Vagina (tissue), 2 donors: ENCODE data around the gene RGS6. TPM values are rescaled to one million over a fixed set of nuclear protein-coding genes. Genes with fewer than 3 reads are reported as not detected.

Source experiments
- DNase-seq, 2 donors: peaks; one replicate each; pipeline ENCODE4 v3.0.0-alpha.2; 2017; ENCODE audit errors: extremely low spot score in 2 of 2
- H3K27ac ChIP-seq: fragments of 200-600 bp; sonication (generic); one replicate; pipeline ENCODE4 v1.5.1; 2019
- H3K27me3 ChIP-seq: fragments of 200-600 bp; sonication (generic); one replicate; pipeline ENCODE4 v1.5.1; 2019
- H3K36me3 ChIP-seq, 2 donors: fragments of 200-600 bp; sonication (generic); one replicate each; pipeline ENCODE4 v1.5.1; 2017 to 2019
- H3K4me1 ChIP-seq: fragments of 200-600 bp; sonication (generic); one replicate; pipeline ENCODE4 v1.5.1; 2019
- H3K4me3 ChIP-seq, 2 donors: fragments of 200-600 bp; sonication (generic); 1 replicate in 1 of 2; 2 replicates in 1 of 2; pipeline ENCODE4 v1.5.1; 2016 to 2019
- H3K9me3 ChIP-seq: fragments of 200-600 bp; sonication (generic); one replicate; pipeline ENCODE4 v1.5.1; 2019
- CTCF ChIP-seq, 3 experiments: fragments of 450-650 bp in 2 of 3; fragments of 200-600 bp in 1 of 3; sonication (generic) in 1 of 3; IDR thresholded peaks; one replicate each; pipeline ENCODE4 v1.5.1; 2017 to 2019; ENCODE audit warnings: antibody characterized with exemption in 3 of 3, mild to moderate bottlenecking in 2 of 3, moderate library complexity in 2 of 3
- POLR2A ChIP-seq, 2 donors: fragments of 450-650 bp; IDR thresholded peaks; one replicate each; pipeline ENCODE4 v1.6.1; 2017; ENCODE audit warnings: antibody characterized with exemption in 2 of 2, mild to moderate bottlenecking in 2 of 2, moderate library complexity in 2 of 2
- POLR2AphosphoS5 ChIP-seq, 2 donors: sonication (generic); formaldehyde crosslinking; IDR thresholded peaks; one replicate each; pipeline ENCODE4 v1.9.0; 2017; ENCODE audit warnings: antibody characterized with exemption in 2 of 2, mild to moderate bottlenecking in 2 of 2, low read depth in 1 of 2; ENCODE audit not compliant: insufficient read depth in 1 of 2
- intact Hi-C: fragments of 100-400 bp; cut with DNase I; formaldehyde crosslinking; loops from one replicate; pipeline ENCODE4 v1.15.1; 2023
- total RNA-seq: library from RNA; depleted of rRNA; stranded (reverse); fragments of >200 nt; gene quantifications from one replicate; pipeline ENCODE4 v1.2.3, GENCODE V29; 2016

RGS6 gene
- total RNA-seq, 1 donor from 2014 or later, result 2.0 TPM

- Histone ChIP-seq H3K36me3 (no peaks in the 10 kb centered on the region), H3K27me3 (no peaks in the 10 kb centered on the region), H3K27ac (no peak overlapping the region), H3K9me3 (no peaks in the 10 kb centered on the region), H3K4me3 (no peak overlapping the region), H3K4me1 (no peaks in the 10 kb centered on the region)
- TF ChIP-seq CTCF (IDR thresholded peaks at IDR 0.05) (no peak), POLR2A (IDR thresholded peaks at IDR 0.05) (no peak), POLR2AphosphoS5 (IDR thresholded peaks at IDR 0.05; ENCODE audit: insufficient read depth in 1 of 2, low read depth in 1 of 2) (no peak)
- intact Hi-C loops, result no loop called here
- no peak for DNase-seq
Observed at GRCh38 chr14:72173038-72173720, 240.9 kb downstream of the RGS6 start.

- intact Hi-C loops, result no loop called here
- Histone ChIP-seq H3K4me3 (no peak overlapping the region), H3K4me1 (no peaks in the 10 kb centered on the region), H3K27me3 (no peaks in the 10 kb centered on the region), H3K9me3 (no peaks in the 10 kb centered on the region), H3K36me3 (no peaks in the 10 kb centered on the region), H3K27ac (no peak overlapping the region)
- DNase-seq, result no peak
- no peak for TF ChIP-seq CTCF (IDR thresholded peaks at IDR 0.05)
- TF ChIP-seq POLR2A (IDR thresholded peaks at IDR 0.05), result no peak
- TF ChIP-seq POLR2AphosphoS5 (IDR thresholded peaks at IDR 0.05; ENCODE audit: insufficient read depth in 1 of 2, low read depth in 1 of 2), result no peak
Observed at GRCh38 chr14:72177251-72177650, 245.0 kb downstream of the RGS6 start.

- Histone ChIP-seq H3K27ac (no peak overlapping the region), H3K4me1 (no peaks in the 10 kb centered on the region), H3K9me3 (no peaks in the 10 kb centered on the region), H3K27me3 (no peaks in the 10 kb centered on the region), H3K36me3 (no peaks in the 10 kb centered on the region), H3K4me3 (no peak overlapping the region)
- DNase-seq, result no peak
- intact Hi-C loops, result no loop called here
- no peak for TF ChIP-seq CTCF (IDR thresholded peaks at IDR 0.05)
- TF ChIP-seq POLR2AphosphoS5 (IDR thresholded peaks at IDR 0.05; ENCODE audit: insufficient read depth in 1 of 2, low read depth in 1 of 2), result no peak
- no peak for TF ChIP-seq POLR2A (IDR thresholded peaks at IDR 0.05)
Observed at GRCh38 chr14:72178517-72178916, 246.3 kb downstream of the RGS6 start.

GRCh38 chr14:72182708-72183432, 250.6 kb downstream of the RGS6 start:
- no peak overlapping the region for H3K27ac ChIP-seq
- H3K4me3 ChIP-seq, result no peak overlapping the region
- intact Hi-C loops, result no loop called here
- DNase-seq, result no peak
- no peaks in the 10 kb centered on the region for H3K36me3 ChIP-seq
- no peaks in the 10 kb centered on the region for H3K27me3 ChIP-seq
- H3K9me3 ChIP-seq, result no peaks in the 10 kb centered on the region
- TF ChIP-seq CTCF (IDR thresholded peaks at IDR 0.05), result no peak
- no peak for TF ChIP-seq POLR2A (IDR thresholded peaks at IDR 0.05)
- TF ChIP-seq POLR2AphosphoS5 (IDR thresholded peaks at IDR 0.05; ENCODE audit: insufficient read depth in 1 of 2, low read depth in 1 of 2), result no peak
- peaks cover 9% of the 10 kb centered on the region for H3K4me1 ChIP-seq

- TF ChIP-seq POLR2A (IDR thresholded peaks at IDR 0.05), result no peak
- TF ChIP-seq POLR2AphosphoS5 (IDR thresholded peaks at IDR 0.05; ENCODE audit: insufficient read depth in 1 of 2, low read depth in 1 of 2), result no peak
- no peak for TF ChIP-seq CTCF (IDR thresholded peaks at IDR 0.05)
- H3K9me3 ChIP-seq, result no peaks in the 10 kb centered on the region
- H3K27me3 ChIP-seq, result no peaks in the 10 kb centered on the region
- DNase-seq, result no peak
- H3K36me3 ChIP-seq, result no peaks in the 10 kb centered on the region
- H3K4me3 ChIP-seq, result no peak overlapping the region
- H3K27ac ChIP-seq, result no peak overlapping the region
- intact Hi-C loops, result no loop called here
- H3K4me1 ChIP-seq, result peaks cover 9% of the 10 kb centered on the region
Observed at GRCh38 chr14:72183631-72184030, 251.4 kb downstream of the RGS6 start.
